ENCODE measurements around the gene KLF5.
"Not testable (repeated sequence)": the region's sequence is repeated elsewhere in the genome, so short reads cannot be mapped to it uniquely, and the experiment has no call there.

Gene KLF5

GRCh38 chr13:73090116-73090822 is 31.5 kb downstream of the KLF5 start:
- no peak for FAIRE-seq

- FAIRE-seq: no peak
Observed at GRCh38 chr13:73090823-73091187, 32.0 kb downstream of the KLF5 start.

- FAIRE-seq: no peak
Observed at GRCh38 chr13:73092829-73093228, 34.0 kb downstream of the KLF5 start.

GRCh38 chr13:73096173-73096572 is 37.4 kb downstream of the KLF5 start:
- no peak for FAIRE-seq

GRCh38 chr13:73096638-73097037 is 37.8 kb downstream of the KLF5 start:
- FAIRE-seq: no peak

GRCh38 chr13:73100781-73101180 is 42.0 kb downstream of the KLF5 start:
- not testable (repeated sequence) for FAIRE-seq

GRCh38 chr13:73101351-73102007 is 42.7 kb downstream of the KLF5 start:
- FAIRE-seq: no peak

GRCh38 chr13:73103238-73103637 is 44.4 kb downstream of the KLF5 start:
- FAIRE-seq: no peak

- FAIRE-seq: peak; percentile 78
Observed at GRCh38 chr13:73106513-73107178, 47.8 kb downstream of the KLF5 start.

GRCh38 chr13:73107481-73107880 is 48.7 kb downstream of the KLF5 start:
- FAIRE-seq: no peak

- FAIRE-seq: no peak
Observed at GRCh38 chr13:73107970-73108369, 49.2 kb downstream of the KLF5 start.

- no peak for FAIRE-seq
Observed at GRCh38 chr13:73109288-73109899, 50.6 kb downstream of the KLF5 start.

- FAIRE-seq: no peak
Observed at GRCh38 chr13:73109969-73110368, 51.2 kb downstream of the KLF5 start.

GRCh38 chr13:73110814-73111213 is 52.0 kb downstream of the KLF5 start:
- FAIRE-seq: no peak

- no peak for FAIRE-seq
Observed at GRCh38 chr13:73111331-73111730, 52.5 kb downstream of the KLF5 start.

- FAIRE-seq: no peak
Observed at GRCh38 chr13:73119612-73120011, 60.8 kb downstream of the KLF5 start.
